ENCODE data around the gene ICAM3.

The ICAM3 gene

DNA sequence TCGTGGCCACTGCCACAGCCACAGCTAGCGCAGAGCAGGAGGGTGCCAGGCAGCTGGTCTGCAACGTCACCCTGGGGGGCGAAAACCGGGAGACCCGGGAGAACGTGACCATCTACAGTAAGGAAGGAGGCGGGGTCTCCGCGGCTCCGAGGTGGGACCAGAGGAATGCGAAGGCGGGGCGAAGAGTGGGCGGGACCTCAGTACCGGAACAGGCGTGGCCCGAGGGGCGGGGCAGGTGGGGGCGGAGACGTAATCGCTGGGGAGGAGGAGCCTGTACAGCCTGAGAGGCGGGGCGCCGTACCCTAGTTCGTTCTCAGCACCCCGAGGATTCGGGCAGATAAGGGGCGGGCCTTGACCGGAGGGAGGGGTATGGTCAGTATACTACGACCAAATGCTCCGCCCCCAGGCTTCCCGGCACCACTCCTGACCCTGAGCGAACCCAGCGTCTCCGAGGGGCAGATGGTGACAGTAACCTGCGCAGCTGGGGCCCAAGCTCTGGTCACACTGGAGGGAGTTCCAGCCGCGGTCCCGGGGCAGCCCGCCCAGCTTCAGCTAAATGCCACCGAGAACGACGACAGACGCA, 47.1 kb downstream of the ICAM3 start:
- peak; percentile 36 to 38 for DNase-seq (ENCODE audit: low read depth in 2 of 2)

DNA sequence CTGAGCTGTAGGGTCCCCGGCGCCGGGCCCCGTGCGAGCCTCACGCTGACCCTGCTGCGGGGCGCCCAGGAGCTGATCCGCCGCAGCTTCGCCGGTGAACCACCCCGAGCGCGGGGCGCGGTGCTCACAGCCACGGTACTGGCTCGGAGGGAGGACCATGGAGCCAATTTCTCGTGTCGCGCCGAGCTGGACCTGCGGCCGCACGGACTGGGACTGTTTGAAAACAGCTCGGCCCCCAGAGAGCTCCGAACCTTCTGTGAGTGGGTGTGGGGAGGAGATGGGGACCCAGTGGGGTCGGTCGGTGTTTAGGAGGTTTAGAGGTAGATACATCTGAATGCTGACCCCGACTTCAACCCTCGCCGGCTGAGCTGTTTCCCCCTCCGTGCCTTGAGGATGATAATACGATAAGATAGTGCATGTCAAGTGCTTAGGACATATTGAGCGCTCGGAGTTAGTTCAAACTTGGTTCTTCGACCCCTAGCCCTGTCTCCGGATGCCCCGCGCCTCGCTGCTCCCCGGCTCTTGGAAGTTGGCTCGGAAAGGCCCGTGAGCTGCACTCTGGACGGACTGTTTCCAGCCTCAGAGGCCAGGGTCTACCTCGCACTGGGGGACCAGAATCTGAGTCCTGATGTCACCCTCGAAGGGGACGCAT, 47.7 kb downstream of the ICAM3 start:
- no peak for DNase-seq (ENCODE audit: low read depth in 2 of 2)

DNA sequence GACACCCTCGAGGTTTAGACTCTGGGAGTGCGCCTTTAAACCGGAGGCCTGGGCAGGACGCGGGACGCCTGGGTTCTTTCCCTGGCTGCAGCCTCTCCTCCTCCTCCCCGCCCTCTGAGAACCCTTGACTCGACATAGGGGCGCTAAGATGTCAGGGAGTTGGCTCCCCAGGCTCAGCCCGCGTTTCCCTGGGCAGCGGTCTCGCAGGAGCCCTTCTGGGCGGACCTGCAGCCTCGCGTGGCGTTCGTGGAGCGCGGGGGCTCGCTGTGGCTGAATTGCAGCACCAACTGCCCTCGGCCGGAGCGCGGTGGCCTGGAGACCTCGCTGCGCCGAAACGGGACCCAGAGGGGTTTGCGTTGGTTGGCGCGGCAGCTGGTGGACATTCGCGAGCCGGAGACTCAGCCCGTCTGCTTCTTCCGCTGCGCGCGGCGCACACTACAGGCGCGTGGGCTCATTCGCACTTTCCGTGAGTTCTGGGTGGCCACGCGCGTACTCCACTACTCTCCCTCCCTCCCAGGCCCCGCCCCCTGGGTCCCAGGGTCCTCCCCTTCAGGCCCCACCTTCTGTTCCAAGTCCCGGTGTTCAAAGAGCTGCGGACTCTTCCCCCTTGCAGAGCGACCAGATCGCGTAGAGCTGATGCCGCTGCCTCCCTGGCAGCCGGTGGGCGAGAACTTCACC, 48.4 kb downstream of the ICAM3 start:
- DNase-seq (ENCODE audit: low read depth in 2 of 2): no peak

DNA sequence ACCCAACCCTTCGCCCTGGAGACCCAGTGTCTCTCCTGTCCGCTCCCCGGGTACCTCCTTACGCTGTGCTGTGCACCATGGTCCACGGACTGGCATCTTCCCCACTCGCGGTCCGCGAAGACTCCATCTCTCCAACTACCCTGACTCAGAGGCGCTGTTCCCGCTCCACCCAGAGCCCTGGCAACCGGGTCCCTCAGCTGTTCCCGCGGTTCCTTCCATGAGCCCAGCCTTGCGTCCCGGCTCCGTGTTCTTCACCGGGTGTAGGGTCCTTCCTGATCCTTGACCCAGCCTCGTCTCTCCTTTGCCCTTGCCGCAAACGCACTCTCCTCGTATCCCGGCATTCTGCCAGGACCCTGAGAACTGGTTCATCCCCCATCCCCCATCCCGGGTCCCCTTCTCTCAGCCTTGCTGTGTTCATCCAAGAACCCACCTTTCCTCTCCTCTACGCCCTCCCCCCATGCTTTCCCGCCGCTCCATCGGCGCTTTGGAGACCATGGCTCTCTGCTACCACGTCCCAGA, 49.0 kb downstream of the ICAM3 start:
- no peak for DNase-seq (ENCODE audit: low read depth in 2 of 2)

DNA sequence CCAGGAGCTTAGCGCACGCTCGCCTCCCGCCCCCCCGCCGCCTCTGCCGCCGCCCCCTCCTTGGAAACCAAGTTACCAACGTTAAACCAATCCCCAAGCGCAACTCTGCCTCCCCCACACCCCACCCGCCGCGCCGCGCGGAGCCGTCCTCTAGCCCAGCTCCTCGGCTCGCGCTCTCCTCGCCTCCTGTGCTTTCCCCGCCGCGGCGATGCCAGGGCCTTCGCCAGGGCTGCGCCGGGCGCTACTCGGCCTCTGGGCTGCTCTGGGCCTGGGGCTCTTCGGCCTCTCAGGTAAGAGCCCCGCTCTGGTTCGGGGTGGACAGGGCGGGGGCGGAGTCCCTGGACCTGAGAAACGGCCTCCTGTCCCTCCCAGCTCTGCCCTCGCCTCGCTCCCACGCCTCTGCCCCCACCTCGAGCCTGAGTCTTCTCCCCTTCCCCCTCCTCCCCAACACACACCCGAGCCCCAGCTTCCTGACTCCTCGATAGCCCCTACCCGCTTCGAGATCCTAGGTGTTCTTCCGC, 49.5 kb downstream of the ICAM3 start, which contains the start of gene ICAM5:
TSS of gene ICAM5 (plus strand) at position 117 of the 521 bp plus-strand sequence. CDS start at position 209, 92 bp downstream.
- DNase-seq (ENCODE audit: low read depth in 2 of 2): no peak

DNA sequence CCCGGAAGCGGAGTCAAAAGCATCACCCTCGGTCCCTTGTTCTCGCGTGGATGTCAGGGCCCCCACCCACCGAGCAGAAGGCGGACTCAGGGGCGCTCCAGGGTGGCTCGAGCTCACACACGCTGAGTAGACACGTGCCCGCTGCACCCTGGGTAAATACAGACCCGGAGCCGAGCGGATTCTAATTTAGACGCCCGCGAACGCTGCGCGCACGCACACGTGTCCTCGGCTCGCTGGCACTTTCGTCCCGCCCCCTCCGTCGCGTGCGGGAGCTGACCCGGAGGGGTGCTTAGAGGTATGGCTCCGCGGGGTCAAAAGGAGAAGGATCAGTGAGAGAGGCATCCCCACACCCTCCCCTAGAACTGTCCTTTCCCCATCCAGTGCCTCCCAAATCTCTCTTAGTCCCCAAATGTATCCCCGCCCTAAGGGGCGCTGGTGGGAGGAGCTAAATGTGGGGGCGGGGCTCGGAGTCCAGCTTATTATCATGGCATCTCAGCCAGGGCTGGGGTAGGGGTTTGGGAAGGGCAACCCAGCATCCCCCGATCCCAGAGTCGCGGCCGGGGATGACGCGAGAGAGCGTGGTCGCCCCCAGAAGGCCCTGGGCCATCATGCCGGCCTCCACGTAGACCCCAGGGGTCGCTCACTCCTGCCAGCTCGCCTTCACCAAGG, 50.1 kb downstream of the ICAM3 start:
- DNase-seq (ENCODE audit: low read depth in 2 of 2): no peak

DNA sequence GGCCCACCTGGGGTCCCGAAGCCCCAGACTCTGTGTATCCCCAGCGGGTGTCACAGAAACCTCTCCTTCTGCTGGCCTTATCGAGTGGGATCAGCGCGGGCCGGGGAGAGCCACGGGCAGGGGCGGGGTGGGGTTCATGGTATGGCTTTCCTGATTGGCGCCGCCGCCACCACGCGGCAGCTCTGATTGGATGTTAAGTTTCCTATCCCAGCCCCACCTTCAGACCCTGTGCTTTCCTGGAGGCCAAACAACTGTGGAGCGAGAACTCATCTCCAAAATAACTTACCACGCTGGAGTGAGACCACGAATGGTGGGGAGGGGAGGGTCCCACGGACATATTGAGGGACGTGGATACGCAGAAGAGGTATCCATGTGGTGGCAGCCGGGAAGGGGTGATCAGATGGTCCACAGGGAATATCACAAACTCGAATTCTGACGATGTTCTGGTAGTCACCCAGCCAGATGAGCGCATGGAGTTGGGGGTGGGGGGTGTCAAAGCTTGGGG, 50.7 kb downstream of the ICAM3 start:
- DNase-seq (ENCODE audit: low read depth in 2 of 2): no peak

DNA sequence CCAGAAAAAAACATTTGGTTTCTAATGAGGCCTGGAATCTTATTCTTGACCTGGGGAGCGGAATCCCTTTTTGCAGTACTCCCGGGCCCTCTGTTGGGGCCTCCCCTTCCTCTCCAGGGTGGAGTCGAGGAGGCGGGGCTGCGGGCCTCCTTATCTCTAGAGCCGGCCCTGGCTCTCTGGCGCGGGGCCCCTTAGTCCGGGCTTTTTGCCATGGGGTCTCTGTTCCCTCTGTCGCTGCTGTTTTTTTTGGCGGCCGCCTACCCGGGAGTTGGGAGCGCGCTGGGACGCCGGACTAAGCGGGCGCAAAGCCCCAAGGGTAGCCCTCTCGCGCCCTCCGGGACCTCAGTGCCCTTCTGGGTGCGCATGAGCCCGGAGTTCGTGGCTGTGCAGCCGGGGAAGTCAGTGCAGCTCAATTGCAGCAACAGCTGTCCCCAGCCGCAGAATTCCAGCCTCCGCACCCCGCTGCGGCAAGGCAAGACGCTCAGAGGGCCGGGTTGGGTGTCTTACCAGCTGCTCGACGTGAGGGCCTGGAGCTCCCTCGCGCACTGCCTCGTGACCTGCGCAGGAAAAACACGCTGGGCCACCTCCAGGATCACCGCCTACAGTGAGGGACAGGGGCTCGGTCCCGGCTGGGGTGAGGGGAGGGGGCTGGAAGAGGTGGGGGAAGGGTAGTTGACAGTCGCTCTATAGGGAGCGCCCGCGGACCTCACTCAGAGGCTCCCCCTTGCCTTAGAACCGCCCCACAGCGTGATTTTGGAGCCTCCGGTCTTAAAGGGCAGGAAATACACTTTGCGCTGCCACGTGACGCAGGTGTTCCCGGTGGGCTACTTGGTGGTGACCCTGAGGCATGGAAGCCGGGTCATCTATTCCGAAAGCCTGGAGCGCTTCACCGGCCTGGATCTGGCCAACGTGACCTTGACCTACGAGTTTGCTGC, 52.4 kb downstream of the ICAM3 start, which contains the start of gene ICAM4:
TSS of gene ICAM4 (plus strand) at position 153 of the 935 bp plus-strand sequence. CDS start at position 211, 58 bp downstream.
- DNase-seq (ENCODE audit: low read depth in 2 of 2): no peak

DNA sequence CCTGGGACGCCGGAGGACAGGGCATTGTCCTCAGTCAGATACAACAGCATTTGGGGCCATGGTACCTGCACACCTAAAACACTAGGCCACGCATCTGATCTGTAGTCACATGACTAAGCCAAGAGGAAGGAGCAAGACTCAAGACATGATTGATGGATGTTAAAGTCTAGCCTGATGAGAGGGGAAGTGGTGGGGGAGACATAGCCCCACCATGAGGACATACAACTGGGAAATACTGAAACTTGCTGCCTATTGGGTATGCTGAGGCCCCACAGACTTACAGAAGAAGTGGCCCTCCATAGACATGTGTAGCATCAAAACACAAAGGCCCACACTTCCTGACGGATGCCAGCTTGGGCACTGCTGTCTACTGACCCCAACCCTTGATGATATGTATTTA, 54.0 kb downstream of the ICAM3 start:
- DNase-seq (ENCODE audit: low read depth in 2 of 2): no peak

DNA sequence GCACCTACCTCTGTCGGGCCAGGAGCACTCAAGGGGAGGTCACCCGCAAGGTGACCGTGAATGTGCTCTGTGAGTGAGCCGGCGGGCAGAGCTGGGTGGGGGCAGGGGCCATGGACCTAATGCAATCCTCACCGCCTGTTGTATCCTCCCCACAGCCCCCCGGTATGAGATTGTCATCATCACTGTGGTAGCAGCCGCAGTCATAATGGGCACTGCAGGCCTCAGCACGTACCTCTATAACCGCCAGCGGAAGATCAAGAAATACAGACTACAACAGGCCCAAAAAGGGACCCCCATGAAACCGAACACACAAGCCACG, 54.5 kb downstream of the ICAM3 start:
- no peak for DNase-seq (ENCODE audit: low read depth in 2 of 2)

DNA sequence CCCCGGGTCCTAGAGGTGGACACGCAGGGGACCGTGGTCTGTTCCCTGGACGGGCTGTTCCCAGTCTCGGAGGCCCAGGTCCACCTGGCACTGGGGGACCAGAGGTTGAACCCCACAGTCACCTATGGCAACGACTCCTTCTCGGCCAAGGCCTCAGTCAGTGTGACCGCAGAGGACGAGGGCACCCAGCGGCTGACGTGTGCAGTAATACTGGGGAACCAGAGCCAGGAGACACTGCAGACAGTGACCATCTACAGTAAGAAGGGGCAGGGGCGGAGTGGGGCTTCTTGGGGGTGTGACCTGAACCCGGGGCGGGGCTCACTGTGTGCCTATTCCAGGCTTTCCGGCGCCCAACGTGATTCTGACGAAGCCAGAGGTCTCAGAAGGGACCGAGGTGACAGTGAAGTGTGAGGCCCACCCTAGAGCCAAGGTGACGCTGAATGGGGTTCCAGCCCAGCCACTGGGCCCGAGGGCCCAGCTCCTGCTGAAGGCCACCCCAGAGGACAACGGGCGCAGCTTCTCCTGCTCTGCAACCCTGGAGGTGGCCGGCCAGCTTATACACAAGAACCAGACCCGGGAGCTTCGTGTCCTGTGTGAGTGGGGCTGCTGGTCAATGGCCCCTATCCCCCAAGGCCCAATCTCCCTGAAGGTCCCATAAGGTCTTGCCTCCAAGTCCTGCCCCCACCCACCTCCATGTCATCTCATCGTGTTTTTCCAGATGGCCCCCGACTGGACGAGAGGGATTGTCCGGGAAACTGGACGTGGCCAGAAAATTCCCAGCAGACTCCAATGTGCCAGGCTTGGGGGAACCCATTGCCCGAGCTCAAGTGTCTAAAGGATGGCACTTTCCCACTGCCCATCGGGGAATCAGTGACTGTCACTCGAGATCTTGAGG, 55.1 kb downstream of the ICAM3 start:
- no peak for DNase-seq (ENCODE audit: low read depth in 2 of 2)
